ENCODE data around the gene SFXN1.

Gene SFXN1

GRCh38 chr5:175466700-175467318, 11.6 kb upstream of the SFXN1 start:
- no peak for DNase-seq

DNA sequence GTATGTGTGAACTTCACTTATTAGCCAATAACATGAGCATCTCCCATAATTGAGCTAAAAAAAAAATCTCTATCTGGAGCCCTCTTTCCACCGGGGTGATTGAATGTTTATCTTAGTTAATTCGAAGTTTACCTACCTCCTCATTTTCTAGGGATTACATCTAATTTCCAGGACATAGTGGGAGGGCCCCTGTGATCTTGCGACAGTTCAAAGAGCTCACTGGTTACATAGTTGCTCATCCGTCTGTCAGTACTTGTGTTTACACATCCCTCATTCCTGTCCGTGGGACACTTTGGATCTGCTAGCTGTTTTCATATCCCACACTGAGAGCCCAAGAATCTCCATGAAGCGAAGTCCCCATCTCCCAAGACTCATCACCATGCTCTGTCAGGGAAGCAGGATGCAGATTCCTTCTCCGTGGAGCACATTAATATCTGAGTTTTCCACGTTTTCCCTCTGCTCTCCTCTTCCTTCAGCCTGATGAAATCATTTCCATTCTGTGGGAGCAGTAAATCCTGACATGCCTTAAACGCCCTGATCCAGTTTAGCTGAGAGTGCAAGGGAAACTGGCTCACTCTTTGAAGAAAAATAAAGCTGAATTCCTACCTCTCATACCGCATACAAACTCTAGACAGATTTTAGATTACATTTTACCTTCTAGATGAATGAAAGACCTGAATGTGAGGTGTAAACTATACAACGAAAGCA, 10.2 kb upstream of the SFXN1 start:
- DNase-seq: no peak

GRCh38 chr5:175468892-175469291, 9.5 kb upstream of the SFXN1 start:
- no peak for DNase-seq

DNA sequence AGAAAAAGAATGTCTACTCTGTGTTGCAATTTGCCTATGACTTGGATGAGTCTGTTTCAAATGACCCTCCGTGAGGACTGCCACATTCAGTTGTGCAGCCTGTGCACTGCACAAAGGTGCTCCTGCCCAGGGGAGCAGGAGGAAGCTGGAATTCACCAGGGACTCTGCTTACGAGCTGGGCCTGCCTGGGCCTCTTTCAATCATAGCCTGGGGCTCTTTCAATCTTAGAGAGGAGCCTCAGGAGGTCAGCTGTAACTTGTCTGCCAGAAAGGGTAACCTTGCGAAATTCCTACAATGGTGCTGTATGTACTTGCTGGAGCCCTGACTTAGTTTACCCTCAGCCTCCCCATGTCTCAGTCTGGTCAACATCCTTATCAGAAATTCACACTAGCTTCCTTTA, 8.4 kb upstream of the SFXN1 start:
- DNase-seq: no peak

DNA sequence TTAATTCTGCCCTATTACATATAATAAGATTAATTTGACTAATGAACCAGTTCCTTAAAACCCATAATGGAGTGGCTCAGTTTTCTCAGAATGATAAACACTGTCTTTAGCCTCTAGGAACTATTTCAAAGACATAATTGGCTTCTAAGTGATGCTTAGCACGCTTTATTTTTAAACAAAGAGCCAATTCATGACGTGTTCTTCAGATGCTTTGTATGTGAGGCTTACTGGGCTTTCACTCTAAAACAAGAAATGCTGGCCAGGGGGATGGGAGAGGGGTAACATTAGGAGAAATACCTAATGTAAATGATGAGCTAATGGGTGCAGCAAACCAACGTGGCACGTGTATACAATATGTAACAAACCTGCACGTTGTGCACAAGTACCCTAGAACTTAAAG, 7.6 kb upstream of the SFXN1 start:
- no peak for DNase-seq

DNA sequence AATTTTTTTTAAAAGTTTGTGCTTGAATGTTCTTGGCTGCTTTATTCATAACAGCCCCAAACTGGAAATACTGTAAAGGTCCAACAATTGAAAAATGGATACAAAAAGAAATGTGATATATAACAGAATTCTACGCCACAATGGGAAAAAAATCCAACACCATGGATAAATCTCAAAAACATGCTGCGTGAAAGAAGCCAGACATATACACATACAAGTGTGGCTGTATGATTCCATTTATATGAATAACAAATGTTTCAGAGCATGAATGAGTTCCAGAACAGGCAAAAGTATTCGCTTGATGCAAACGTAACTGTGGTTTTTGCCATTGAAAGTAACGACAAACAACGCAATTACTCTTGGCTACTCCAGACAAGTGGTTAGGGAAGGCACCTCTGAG, 7.2 kb upstream of the SFXN1 start:
- no peak for DNase-seq

DNA sequence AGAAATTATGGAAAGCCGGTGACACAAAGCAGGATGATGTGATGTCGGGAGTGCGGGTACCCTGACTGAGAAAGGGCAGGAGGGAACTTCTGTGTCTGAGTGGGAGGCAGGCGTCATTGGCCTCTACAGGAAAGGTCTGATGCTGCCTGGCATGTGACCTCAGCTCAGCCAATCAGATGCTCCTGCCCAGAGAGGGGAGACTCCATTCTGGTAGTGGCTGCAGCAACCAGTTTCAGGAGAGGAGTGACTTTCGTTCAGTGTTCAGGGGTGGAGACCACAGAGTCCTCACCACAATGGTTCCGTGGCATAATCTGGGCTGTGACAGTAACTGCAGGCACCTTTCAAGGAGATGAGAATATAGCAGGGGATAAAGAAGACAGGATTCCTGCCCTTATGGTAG, 6.7 kb upstream of the SFXN1 start:
- no peak for DNase-seq

DNA sequence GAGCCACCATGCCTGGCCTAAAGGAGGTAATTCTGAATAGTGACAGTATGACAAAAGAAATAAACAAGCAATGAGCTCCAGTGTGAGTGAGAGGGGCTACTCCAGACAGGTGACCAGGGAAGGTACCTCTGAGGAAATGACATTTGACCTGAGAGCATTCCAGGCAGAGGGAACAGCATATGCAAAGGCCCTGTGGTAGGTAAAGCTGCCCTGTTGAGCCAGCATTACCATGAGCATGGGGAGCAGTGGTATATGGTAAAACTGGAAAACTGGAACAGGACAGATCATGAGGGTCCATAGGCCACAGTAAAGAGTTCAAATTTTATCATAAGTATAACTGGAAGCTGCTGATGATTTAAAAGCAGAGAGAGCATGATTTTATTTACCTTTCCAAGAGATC, 6.0 kb upstream of the SFXN1 start:
- no peak for DNase-seq

GRCh38 chr5:175475248-175475647, 3.1 kb upstream of the SFXN1 start:
- DNase-seq: no peak

DNA sequence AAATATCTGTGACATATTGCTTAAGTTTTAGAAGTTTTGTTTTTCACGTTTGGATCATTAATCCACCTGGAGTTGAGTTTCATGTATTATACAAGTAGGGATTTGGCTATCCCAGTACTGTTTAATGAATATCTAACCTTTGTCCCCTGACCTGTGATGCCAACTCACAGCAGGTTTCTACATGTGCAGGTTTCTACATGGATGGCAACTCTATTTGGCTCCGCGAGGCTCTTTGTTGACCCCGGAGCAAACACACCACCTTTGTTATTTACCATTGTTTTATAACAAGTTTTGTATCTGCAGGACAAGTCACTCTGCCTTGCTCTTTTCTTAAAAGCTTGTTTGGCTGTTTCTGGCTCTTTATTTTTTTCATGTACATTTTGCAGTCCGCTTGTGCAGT, 920 bp upstream of the SFXN1 start:
- no peak for DNase-seq

- DNase-seq: no peak
Measured at GRCh38 chr5:175478008-175478383, 364 bp upstream of the SFXN1 start.

DNA sequence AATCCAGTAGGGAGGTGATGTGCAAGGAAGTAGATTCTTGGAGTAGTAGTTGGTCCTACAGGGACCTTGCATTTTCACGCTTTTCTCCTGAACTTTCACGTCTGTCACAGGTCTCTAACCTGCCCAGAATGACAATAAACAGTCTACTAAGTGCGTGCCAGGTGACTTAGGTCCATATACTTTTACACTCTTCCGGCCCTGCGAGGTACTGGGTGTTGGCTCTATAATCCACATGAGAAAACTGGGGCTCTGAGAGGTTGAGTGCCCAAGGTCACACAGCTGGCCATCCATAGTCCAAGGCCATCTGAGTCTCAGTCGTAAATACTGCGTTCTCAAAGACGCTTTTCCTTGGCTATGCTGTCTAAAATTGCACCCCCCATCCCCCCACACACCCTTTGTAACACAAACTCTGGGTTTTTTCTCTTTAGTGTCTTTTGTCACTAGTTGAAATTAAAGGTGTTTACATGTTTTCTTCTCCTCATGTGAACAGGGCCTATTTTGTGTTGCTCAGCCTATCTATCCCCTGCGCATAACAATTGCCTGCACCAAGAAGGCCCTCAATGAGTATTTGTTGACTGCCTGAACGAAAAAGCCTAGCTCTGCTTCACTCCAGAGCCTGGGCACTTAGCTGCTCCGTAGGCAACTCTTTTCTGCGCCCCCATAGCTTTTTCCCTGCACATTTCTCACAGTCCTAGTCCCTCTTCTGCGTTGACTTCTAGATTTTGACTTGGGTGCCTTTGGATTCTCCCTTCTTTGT, 943 bp downstream of the SFXN1 start:
- no peak for DNase-seq

DNA sequence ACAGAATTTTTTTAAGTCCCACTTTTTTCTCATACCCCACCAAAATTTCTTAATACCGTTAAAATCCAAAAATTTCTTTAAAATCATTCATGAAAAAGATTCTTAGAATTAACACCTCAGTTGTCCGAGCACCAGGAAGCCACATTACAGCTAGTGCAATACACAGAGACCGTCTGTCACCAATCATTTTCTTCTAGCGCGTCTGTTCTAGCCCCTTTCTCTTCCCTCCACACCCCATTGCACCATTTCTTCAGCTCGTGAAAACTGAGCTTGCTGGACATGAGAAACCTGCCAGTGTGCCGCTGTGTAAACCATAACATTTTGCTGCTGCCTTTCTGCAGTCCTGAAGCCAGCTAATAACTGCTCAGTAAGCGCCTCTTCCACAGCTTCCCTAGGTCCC, 5.0 kb downstream of the SFXN1 start:
- no peak for DNase-seq

DNA sequence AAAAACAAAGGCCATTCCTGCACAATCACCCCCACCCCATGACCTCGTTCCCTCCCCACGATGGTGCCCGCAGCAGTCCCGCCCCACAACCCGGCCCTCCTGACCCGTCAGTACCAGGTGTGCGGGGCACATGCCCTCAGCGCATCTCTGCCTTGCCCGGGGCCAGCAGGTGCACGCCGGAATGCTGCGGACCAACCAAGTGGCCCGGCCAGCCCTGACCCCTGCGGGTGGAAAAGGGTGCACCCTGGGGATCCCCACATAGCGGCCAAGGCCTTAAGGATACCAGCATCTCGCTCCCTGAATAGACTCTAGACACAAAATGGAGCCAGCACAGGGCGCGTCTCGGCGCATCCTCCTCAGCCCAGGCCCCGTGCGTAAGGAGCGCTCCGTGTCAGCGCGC, 6.0 kb downstream of the SFXN1 start:
- no peak for DNase-seq

DNA sequence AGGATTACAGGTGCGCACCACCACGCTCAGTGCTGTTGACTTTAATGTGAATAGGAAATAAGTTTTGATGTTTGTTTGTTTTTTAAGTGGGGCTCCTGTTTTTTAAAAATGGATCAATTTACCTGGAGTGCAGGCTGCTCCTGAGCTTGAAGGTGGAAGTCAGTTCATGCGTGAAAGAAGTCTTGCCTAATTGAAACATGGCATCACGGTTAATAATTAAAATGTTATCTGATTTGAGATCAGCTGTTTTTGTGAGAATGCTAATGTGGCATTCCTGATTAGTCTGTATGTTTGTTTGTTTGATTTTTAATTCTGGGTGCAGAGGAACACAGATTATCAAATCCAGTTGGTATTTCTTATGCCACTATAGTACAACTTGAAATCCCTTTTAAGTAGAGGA, 6.5 kb downstream of the SFXN1 start:
- DNase-seq: no peak

- DNase-seq: no peak
Measured at GRCh38 chr5:175485631-175486030, 7.3 kb downstream of the SFXN1 start.

DNA sequence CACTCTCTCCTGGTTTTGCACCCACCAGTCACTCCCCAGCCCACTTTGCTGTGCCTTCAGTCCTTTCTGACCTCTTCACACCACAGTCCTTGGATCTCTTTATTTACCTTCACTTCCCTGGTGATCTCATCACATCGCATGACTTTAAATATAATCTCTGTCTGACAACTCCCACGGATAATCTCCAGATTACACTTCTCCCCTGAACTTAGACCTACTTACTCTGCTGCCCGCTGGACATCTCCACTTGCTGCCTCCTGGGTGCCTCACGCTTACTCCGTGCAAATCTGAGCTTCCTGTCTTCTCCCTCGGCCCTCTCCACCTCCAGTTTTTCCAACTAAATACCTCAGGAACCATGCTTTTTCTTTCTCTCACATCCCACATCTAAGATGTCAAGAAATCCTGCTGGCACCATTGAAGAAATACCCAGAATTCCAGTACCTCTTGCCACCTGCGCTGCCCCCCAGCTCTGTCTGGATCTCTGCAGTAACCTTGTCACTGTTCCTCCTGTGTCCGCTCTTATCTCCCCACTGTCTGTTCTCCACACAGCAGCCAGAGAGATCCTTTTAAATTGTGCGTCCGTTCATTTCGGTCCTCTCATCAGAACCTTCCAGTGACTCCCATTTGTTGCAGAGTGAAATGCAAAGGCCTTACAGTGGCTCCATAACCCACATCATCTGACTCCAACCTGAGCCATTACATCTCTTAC, 9.3 kb downstream of the SFXN1 start:
- DNase-seq: no peak

GRCh38 chr5:175489693-175490443, 11.5 kb downstream of the SFXN1 start:
- no peak for DNase-seq

DNA sequence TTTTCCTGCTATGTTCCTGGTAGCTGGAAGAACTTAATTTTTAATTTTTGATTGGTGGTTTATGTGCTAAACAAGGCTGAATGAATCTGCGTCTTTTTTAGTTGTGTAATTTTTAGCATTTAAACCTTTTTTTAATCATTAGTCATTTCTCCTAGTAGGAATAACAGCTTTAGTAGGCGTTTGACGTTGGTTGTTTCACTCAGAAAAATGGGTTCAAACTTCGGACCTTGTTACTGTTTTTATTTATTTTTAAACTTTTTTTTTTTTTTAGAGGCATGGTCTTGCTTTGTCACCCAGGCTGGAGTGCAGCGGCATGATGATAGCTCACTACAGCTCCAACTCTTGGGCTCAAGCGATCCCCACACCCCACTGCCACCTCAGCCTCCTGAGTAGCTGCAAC, 12.9 kb downstream of the SFXN1 start:
- DNase-seq: no peak

DNA sequence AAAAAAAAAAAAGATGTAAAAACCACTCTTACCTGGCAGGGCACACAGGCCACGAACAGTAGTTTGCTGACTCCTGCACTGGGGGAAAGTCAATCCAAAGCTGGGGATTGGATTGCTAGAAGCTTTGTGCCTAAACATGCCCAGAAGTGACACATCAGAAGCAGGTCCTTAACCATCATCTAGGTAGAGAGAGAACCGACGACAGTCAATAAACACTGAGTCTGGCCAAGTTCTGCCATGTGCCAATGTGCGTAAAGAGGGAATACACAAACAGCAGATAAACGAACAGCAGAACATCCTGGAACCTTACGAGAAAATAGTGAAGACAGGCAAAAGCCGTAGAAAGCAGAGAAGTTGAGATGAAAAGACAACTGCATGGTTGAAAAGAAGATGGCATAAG, 14.9 kb downstream of the SFXN1 start:
- DNase-seq: no peak

DNA sequence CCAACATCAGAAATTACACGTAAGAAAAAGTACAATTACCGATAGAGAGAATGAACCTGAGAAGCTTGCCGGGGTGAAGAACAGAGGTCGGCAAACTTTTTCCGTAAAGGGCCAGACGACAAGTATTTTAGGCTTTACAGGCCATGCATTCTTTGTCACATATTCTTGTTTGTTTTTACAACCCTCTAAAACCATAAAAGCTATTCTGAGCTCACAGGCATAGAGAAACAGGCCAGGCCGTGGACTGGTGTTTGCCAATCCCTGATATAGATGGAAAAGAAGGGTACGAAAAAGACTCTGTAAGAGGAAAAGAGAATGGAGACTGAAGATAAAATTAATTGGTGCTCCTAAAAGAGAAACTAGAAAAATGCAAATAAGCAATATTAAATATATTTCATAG, 15.4 kb downstream of the SFXN1 start:
- no peak for DNase-seq

- DNase-seq: no peak
Measured at GRCh38 chr5:175494264-175495183, 16.2 kb downstream of the SFXN1 start.
